ENCODE data around the gene MYRFL.

Gene MYRFL

DNA sequence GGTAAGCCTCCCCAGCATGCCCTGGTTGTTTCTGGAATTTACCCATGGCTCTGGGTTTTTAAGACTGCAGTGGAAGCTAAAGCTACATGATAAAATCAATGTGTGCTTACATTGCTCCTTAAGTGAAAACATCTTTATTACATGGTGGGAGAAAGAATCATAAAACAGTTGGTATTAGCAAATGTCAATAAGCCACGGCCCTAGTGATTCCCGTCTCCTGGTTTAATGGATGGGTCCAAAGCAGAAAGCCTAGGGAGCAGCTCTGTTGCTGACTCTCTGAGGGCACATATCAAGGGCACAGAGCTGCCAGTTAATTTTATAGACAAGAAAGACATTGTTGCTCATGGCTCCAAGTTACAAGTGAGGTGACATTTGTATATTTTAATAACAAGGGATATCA is 127.9 kb downstream of the MYRFL start:
- TF ChIP-seq EZH2phosphoT487 (IDR thresholded peaks at IDR 0.05; ENCODE audit: borderline replicate concordance, low read length), result no peak
- TF ChIP-seq, protein P1, sequence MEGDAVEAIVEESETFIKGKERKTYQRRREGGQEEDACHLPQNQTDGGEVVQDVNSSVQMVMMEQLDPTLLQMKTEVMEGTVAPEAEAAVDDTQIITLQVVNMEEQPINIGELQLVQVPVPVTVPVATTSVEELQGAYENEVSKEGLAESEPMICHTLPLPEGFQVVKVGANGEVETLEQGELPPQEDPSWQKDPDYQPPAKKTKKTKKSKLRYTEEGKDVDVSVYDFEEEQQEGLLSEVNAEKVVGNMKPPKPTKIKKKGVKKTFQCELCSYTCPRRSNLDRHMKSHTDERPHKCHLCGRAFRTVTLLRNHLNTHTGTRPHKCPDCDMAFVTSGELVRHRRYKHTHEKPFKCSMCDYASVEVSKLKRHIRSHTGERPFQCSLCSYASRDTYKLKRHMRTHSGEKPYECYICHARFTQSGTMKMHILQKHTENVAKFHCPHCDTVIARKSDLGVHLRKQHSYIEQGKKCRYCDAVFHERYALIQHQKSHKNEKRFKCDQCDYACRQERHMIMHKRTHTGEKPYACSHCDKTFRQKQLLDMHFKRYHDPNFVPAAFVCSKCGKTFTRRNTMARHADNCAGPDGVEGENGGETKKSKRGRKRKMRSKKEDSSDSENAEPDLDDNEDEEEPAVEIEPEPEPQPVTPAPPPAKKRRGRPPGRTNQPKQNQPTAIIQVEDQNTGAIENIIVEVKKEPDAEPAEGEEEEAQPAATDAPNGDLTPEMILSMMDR (IDR thresholded peaks at IDR 0.05; ENCODE audit: low read depth, low read length, poor library complexity, severe bottlenecking), result no peak
- no peaks in the 10 kb centered on the region for H3K9me2 ChIP-seq (replicated peaks; ENCODE audit: control insufficient read depth, low read length)
- no peaks in the 10 kb centered on the region for H3K79me2 ChIP-seq (ENCODE audit: control insufficient read depth, low read length)
- H3K27ac ChIP-seq (ENCODE audit: low read depth, low read length), result no peak overlapping the region
- H3K27me3 ChIP-seq (ENCODE audit: control insufficient read depth, low read length), result no peaks in the 10 kb centered on the region
- H3K9me3 ChIP-seq (ENCODE audit: control insufficient read depth, insufficient read depth, low read length), result no peaks in the 10 kb centered on the region
- no peaks in the 10 kb centered on the region for H3F3A ChIP-seq (ENCODE audit: control insufficient read depth, insufficient read depth)
- H3K36me3 ChIP-seq (ENCODE audit: control insufficient read depth, low read length), result no peaks in the 10 kb centered on the region
- H3K4me3 ChIP-seq (ENCODE audit: low read length), result no peak overlapping the region
- no peak overlapping the region for H3K4me2 ChIP-seq (ENCODE audit: low read length)
- H3K4me1 ChIP-seq (ENCODE audit: control insufficient read depth, low read length), result peaks cover 14% of the 10 kb centered on the region
- H4K20me1 ChIP-seq (ENCODE audit: control insufficient read depth, insufficient read depth, low read depth, low read length), result no peaks in the 10 kb centered on the region

DNA sequence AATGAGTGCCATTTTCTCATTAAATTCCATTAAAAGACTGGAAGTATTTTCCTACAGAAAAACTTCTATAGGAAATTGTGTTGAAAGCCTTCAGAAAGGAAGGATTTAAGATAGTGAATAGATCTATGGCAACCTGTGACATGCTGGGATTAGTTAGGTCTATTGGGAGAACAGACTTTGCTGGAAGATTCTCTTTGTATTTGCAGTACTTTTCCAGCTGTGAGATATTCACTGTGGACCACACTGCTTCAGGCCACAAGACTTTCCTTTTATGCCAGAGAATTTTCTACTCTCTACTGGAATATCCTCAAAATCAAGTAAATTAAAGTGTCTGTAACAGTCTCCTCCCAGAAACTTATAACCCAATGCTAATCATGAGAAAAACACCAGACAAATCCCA is 136.2 kb downstream of the MYRFL start:
- Histone ChIP-seq H3K36me3 (ENCODE audit: control insufficient read depth, low read length) (no peaks in the 10 kb centered on the region), H3K27me3 (ENCODE audit: control insufficient read depth, low read length) (no peaks in the 10 kb centered on the region), H3K4me2 (ENCODE audit: low read length) (no peak overlapping the region), H3K79me2 (ENCODE audit: control insufficient read depth, low read length) (no peaks in the 10 kb centered on the region), H3K27ac (ENCODE audit: low read depth, low read length) (no peak overlapping the region), H3K9me3 (ENCODE audit: control insufficient read depth, insufficient read depth, low read length) (no peaks in the 10 kb centered on the region), H4K20me1 (ENCODE audit: control insufficient read depth, insufficient read depth, low read depth, low read length) (no peaks in the 10 kb centered on the region), H3F3A (ENCODE audit: control insufficient read depth, insufficient read depth) (no peaks in the 10 kb centered on the region), H3K9me2 (replicated peaks; ENCODE audit: control insufficient read depth, low read length) (no peaks in the 10 kb centered on the region), H3K4me1 (ENCODE audit: control insufficient read depth, low read length) (peaks cover 11% of the 10 kb centered on the region), H3K4me3 (ENCODE audit: low read length) (no peak overlapping the region)
- TF ChIP-seq, protein P1 (IDR thresholded peaks at IDR 0.05; ENCODE audit: low read depth, low read length, poor library complexity, severe bottlenecking), result no peak
- TF ChIP-seq EZH2phosphoT487 (IDR thresholded peaks at IDR 0.05; ENCODE audit: borderline replicate concordance, low read length), result no peak

DNA sequence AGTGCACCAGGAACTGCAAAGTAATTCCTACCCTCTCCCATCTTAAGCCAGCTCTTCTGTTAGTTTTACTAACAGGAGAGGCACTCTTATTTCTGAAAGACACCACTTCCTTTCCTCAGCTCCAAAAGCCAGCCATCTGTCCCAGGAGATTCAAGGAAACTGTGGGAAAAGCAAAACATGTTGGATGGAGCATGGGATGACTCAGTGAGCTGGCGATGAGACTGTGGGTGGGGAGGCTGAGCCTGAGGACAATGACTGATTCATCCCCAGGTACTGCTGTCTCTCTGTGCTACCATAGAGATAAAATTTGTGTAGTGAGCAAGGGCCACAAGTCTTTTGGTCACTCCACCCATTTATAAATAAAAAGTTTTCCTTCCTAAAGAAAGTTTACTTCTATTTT is 141.4 kb downstream of the MYRFL start:
- Histone ChIP-seq H3K4me2 (ENCODE audit: low read length) (peak overlapping the region; percentile 45), H3K4me3 (ENCODE audit: low read length) (no peak overlapping the region), H4K20me1 (ENCODE audit: control insufficient read depth, insufficient read depth, low read depth, low read length) (no peaks in the 10 kb centered on the region), H3K9me3 (ENCODE audit: control insufficient read depth, insufficient read depth, low read length) (no peaks in the 10 kb centered on the region), H3K79me2 (ENCODE audit: control insufficient read depth, low read length) (no peaks in the 10 kb centered on the region), H3K4me1 (ENCODE audit: control insufficient read depth, low read length) (peaks cover 19% of the 10 kb centered on the region), H3K36me3 (ENCODE audit: control insufficient read depth, low read length) (no peaks in the 10 kb centered on the region), H3K9me2 (replicated peaks; ENCODE audit: control insufficient read depth, low read length) (no peaks in the 10 kb centered on the region), H3K27ac (ENCODE audit: low read depth, low read length) (no peak overlapping the region), H3K27me3 (ENCODE audit: control insufficient read depth, low read length) (no peaks in the 10 kb centered on the region), H3F3A (ENCODE audit: control insufficient read depth, insufficient read depth) (no peaks in the 10 kb centered on the region)
- TF ChIP-seq, protein P1 (IDR thresholded peaks at IDR 0.05; ENCODE audit: low read depth, low read length, poor library complexity, severe bottlenecking), result no peak
- TF ChIP-seq EZH2phosphoT487 (IDR thresholded peaks at IDR 0.05; ENCODE audit: borderline replicate concordance, low read length), result no peak

GRCh38 chr12:69966839-69967238 is 141.8 kb downstream of the MYRFL start:
- Histone ChIP-seq H3K79me2 (ENCODE audit: control insufficient read depth, low read length) (no peaks in the 10 kb centered on the region), H3K9me2 (replicated peaks; ENCODE audit: control insufficient read depth, low read length) (no peaks in the 10 kb centered on the region), H3K4me1 (ENCODE audit: control insufficient read depth, low read length) (peaks cover 19% of the 10 kb centered on the region), H4K20me1 (ENCODE audit: control insufficient read depth, insufficient read depth, low read depth, low read length) (no peaks in the 10 kb centered on the region), H3K9me3 (ENCODE audit: control insufficient read depth, insufficient read depth, low read length) (no peaks in the 10 kb centered on the region), H3K4me3 (ENCODE audit: low read length) (no peak overlapping the region), H3K27ac (ENCODE audit: low read depth, low read length) (no peak overlapping the region), H3F3A (ENCODE audit: control insufficient read depth, insufficient read depth) (no peaks in the 10 kb centered on the region), H3K4me2 (ENCODE audit: low read length) (peak overlapping the region; percentile 45; the same call in 1 of the 2 replicates), H3K36me3 (ENCODE audit: control insufficient read depth, low read length) (no peaks in the 10 kb centered on the region), H3K27me3 (ENCODE audit: control insufficient read depth, low read length) (no peaks in the 10 kb centered on the region)
- TF ChIP-seq EZH2phosphoT487 (IDR thresholded peaks at IDR 0.05; ENCODE audit: borderline replicate concordance, low read length), result no peak
- TF ChIP-seq, protein P1 (IDR thresholded peaks at IDR 0.05; ENCODE audit: low read depth, low read length, poor library complexity, severe bottlenecking), result no peak

Measured in DOHH2 (cell line).